ENCODE data around the gene NFKB2.
A peak's percentile ranks its signal among the peaks of the same experiment; 100 is the strongest.

Gene NFKB2

DNA sequence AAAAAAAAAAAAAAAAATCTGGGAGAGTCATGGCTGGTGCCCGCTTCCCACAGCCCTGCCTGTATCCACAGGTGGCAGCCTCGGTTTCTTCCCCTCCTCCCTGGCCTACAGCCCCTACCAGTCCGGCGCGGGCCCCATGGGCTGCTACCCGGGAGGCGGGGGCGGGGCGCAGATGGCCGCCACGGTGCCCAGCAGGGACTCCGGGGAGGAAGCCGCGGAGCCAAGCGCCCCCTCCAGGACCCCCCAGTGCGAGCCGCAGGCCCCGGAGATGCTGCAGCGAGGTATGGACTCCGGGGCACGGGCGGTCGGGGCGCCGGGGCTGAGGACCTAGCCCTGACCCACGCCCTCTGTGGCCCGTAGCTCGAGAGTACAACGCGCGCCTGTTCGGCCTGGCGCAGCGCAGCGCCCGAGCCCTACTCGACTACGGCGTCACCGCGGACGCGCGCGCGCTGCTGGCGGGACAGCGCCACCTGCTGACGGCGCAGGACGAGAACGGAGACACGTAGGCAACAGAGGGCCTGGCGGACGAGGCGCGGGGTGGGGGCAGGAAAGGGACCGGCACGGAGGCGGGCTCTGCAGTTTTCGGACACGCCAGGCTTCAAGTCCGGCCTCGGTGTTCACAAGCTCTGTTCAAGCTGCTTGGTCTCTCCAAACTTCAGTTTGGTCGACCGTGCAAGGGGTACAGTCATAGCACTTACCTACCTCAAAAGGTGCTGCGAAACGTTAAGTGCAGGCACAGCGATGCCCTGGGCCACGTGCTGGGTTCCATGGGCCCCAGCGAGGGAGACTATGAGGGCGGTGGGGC, 3.9 kb downstream of the NFKB2 start:
- TF ChIP-seq, protein P1, sequence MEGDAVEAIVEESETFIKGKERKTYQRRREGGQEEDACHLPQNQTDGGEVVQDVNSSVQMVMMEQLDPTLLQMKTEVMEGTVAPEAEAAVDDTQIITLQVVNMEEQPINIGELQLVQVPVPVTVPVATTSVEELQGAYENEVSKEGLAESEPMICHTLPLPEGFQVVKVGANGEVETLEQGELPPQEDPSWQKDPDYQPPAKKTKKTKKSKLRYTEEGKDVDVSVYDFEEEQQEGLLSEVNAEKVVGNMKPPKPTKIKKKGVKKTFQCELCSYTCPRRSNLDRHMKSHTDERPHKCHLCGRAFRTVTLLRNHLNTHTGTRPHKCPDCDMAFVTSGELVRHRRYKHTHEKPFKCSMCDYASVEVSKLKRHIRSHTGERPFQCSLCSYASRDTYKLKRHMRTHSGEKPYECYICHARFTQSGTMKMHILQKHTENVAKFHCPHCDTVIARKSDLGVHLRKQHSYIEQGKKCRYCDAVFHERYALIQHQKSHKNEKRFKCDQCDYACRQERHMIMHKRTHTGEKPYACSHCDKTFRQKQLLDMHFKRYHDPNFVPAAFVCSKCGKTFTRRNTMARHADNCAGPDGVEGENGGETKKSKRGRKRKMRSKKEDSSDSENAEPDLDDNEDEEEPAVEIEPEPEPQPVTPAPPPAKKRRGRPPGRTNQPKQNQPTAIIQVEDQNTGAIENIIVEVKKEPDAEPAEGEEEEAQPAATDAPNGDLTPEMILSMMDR (IDR thresholded peaks at IDR 0.05; ENCODE audit: borderline replicate concordance, insufficient read depth, low read depth, low read length), result peak; percentile 96
- peak overlapping the region; percentile 44 for H3K4me3 ChIP-seq (ENCODE audit: low read depth, low read length)

DNA sequence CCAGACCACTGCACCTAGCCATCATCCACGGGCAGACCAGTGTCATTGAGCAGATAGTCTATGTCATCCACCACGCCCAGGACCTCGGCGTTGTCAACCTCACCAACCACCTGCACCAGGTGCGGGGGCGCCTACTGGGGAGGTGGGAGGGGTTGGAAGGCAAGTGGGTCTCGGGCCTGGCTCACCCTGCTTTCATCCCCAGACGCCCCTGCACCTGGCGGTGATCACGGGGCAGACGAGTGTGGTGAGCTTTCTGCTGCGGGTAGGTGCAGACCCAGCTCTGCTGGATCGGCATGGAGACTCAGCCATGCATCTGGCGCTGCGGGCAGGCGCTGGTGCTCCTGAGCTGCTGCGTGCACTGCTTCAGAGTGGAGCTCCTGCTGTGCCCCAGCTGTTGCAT, 4.6 kb downstream of the NFKB2 start:
- H3K4me3 ChIP-seq (ENCODE audit: low read depth, low read length), result no peak overlapping the region
- TF ChIP-seq, protein P1 (IDR thresholded peaks at IDR 0.05; ENCODE audit: borderline replicate concordance, insufficient read depth, low read depth, low read length), result no peak

DNA sequence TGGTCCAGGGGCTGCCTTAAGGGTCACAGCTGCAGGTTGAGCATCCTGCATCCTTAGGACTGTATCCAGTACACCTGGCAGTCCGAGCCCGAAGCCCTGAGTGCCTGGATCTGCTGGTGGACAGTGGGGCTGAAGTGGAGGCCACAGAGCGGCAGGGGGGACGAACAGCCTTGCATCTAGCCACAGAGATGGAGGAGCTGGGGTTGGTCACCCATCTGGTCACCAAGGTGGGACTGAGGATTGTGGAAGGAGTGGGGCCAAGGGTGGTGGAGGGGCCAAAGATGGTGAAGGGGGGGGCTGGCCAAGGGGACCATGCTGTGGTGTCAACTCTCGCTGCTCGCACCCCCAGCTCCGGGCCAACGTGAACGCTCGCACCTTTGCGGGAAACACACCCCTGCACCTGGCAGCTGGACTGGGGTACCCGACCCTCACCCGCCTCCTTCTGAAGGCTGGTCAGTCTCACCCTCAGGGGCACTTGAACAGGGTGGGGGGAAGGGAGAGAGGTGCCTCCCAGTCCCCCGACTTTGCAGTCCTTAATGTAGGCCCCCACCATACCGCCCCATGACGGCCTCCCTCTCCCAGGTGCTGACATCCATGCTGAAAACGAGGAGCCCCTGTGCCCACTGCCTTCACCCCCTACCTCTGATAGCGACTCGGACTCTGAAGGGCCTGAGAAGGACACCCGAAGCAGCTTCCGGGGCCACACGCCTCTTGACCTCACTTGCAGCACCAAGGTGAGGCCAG, 5.3 kb downstream of the NFKB2 start:
- no peak overlapping the region for H3K4me3 ChIP-seq (ENCODE audit: low read depth, low read length)
- TF ChIP-seq, protein P1 (IDR thresholded peaks at IDR 0.05; ENCODE audit: borderline replicate concordance, insufficient read depth, low read depth, low read length), result no peak

DNA sequence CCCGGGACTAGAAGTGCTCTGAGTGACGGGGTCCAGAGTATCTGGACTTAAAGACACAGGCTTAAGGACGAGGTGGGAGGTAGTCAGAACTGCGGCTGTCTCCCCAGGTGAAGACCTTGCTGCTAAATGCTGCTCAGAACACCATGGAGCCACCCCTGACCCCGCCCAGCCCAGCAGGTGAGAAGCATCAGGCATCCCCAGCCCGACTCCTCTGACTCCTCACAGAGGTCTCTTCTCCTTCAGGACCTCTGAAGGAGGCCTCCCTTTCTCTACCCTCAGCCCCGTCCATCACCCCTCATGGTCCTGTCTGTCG, 5.8 kb downstream of the NFKB2 start:
- TF ChIP-seq, protein P1 (IDR thresholded peaks at IDR 0.05; ENCODE audit: borderline replicate concordance, insufficient read depth, low read depth, low read length), result no peak
- H3K4me3 ChIP-seq (ENCODE audit: low read depth, low read length), result no peak overlapping the region

DNA sequence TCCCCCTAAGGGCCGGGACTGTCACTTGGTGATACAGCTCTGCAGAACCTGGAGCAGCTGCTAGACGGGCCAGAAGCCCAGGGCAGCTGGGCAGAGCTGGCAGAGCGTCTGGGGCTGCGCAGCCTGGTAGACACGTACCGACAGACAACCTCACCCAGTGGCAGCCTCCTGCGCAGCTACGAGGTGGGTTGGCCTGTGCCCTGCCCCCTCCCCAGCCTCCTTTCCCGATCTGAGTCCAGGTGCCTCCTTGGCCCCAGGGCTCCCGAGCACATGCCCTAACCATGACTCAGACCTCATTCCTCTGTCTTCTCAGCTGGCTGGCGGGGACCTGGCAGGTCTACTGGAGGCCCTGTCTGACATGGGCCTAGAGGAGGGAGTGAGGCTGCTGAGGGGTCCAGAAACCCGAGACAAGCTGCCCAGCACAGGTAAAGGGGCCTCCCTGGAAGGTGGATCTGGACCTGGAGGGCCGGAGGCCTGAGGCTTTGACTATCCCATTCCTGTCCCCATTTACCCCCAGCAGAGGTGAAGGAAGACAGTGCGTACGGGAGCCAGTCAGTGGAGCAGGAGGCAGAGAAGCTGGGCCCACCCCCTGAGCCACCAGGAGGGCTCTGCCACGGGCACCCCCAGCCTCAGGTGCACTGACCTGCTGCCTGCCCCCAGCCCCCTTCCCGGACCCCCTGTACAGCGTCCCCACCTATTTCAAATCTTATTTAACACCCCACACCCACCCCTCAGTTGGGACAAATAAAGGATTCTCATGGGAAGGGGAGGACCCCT, 6.4 kb downstream of the NFKB2 start:
- no peak overlapping the region for H3K4me3 ChIP-seq (ENCODE audit: low read depth, low read length)
- TF ChIP-seq, protein P1 (IDR thresholded peaks at IDR 0.05; ENCODE audit: borderline replicate concordance, insufficient read depth, low read depth, low read length), result no peak

DNA sequence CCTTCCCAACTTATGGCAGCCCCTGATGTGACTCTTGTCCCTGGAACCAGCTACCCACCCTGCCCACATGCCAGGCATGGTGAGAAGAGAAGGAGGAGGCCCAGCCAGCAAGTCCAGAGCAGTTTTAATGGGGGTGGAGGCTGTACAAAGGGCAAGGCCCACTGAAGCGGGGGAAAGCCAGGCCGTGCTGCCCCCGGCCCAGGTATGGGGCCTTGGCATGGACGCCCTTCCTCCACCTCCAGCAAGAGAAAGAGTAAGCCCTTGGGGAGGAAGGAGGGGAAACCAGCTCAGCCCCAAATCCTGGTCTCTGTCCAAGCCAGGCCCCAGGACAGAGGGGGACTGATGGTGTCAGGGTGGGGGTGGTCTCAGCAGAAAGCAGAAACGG, 7.0 kb downstream of the NFKB2 start:
- TF ChIP-seq, protein P1 (IDR thresholded peaks at IDR 0.05; ENCODE audit: borderline replicate concordance, insufficient read depth, low read depth, low read length), result no peak
- H3K4me3 ChIP-seq (ENCODE audit: low read depth, low read length), result no peak overlapping the region
